Hematopoietic multipotent progenitor cell treated with erythropoietin and hydrocortisone succinate and interleukin-3 and kit ligand, for 6 days (in vitro differentiated cells): ENCODE results near the gene MAPK1.
"Not testable (repeated sequence)": the region's sequence is repeated elsewhere in the genome, so short reads cannot be mapped to it uniquely, and the experiment has no call there.

Experiments used
- DNase-seq: peaks from one replicate; pipeline ENCODE4 v3.0.0-alpha.2; 2015

The MAPK1 gene

DNA sequence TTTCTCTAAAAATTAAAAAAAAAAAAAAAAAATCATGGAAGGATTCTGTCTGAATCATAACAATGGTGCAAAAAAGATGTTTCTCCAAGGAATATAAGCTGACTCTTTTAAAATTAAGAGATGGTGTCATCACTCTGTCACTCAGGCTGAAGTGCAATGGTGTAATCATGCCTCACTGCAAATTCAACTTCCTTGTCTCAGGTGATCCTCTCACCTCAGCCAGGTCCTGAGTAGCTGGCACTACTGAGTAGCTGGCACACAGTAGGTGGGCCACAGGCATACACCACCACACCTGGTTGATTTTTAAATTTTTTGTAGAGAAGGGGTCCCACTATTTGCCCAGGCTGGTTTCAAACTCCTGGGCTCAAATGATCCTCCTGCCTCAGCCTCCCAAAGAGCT, 77.1 kb downstream of the MAPK1 start:
- no peak for DNase-seq

DNA sequence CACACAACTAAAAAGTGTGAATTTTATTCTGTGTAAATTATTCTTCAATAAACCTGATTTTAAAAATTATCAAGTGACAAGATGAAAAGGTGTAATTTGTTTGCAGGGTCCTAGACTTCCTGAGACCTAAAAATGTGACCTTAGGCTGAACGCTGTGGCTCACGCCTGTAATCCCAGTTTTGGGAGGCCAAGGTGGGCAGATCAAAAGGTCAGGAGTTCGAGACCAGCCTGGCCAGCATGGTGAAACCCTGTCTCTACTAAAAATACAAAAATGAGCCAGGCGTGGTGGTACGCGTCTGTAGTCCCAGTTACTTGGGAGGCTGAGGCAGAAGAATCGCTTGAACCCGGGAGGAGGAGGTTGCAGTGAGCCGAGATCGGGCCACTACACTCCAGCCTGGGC, 79.9 kb downstream of the MAPK1 start:
- DNase-seq: not testable (repeated sequence)

DNA sequence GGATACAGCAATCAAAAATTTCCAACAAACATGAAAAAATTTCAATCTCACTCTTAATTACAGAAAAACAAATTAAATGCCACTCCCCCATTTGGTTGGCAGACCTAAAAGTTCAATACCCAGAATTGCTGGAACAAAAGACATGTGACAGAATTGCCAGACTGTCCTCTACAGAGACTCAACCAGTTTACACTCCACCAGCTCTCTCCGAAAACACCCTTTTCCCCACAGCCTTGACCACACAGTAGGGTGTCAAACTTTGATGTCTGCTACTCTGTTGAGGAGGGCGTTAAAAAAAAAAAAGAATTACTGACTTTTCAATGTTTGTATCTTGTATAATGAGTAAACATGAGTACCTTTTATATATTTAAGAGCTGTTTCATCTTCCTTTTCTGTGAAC, 87.2 kb downstream of the MAPK1 start:
- no peak for DNase-seq

DNA sequence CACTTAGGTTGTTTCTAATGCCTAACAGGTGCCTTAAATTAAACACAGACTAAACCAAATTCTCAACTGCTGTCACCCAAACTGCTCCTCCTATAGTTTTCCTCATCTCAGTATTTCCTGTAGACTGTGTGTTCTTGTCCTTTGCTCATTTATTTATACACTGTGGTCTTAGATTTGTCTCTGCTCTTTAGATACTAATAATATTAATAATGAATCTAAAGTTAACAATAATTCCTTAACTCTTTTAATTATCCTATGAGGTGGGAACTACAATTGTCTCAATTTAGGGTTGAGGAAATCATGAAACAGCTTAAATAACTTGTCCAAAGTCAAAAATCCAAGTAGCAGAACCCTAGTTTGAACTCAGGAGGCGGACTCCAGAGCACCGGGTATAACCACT, 88.0 kb downstream of the MAPK1 start:
- DNase-seq: no peak

DNA sequence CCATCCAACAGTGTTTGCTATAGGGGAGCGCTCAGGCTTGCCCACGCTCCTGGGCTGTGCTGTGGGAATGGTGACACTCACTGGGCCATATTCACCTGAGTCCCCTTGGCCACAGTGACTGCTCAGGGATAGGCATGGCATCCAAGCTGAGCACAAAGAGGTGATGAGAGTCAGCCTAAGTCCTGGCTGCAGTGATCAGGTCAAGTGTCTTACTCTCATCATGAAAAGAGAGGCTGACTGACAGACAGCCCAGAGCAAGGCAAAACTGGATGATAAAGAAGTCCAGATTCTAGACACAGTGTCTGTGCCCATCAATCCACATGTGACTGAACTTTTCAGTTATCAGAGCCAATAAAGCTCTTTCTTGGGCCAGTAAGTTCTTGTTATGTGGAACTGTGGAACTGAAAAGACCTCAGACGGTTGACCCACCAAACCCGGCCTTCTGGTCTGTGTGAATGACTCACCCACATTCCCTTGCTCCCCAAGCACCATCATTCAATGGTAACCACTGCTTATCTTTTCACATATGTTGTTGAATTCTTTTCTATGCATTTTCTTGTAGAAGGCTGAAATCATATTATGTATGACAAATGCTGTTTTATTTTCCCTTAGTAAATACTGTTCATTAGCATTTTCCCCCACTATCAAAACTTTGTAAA, 88.6 kb downstream of the MAPK1 start:
- DNase-seq: peak; percentile 38

DNA sequence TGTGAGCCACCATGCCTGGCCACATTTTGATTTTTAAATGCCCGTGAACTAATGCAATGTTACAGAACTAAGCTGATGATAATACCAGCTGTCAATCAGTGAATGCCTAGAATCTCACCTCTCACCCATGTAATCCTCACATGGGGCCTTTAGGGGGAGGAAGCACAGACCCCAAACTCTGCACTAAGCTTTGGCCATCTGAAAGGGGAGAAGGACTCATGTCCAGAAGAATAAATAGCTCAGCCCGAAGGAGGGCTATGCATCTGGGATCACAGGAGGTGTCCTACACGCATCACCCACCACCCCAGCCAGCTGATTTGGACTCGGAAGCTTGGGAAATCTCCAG, 95.8 kb downstream of the MAPK1 start:
- no peak for DNase-seq

DNA sequence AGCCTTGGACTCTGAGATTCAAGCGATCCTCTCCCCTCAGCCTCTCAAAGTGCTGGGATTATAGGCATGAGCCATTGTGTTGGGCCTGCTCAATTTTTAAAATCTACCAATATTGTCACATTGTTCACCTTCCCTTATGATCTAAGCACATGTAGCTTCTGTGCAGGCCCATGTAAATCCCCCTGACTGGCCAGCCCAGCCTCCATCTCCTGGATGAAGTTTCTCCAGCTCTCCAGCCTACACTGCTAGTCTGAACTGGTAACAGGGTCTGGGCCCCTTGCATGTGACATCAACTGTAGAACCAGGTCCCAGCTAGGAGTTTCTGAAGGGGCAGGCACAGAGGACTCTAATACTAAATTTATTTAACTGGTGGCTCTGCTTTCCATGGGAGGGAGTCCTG, 99.0 kb downstream of the MAPK1 start:
- no peak for DNase-seq

DNA sequence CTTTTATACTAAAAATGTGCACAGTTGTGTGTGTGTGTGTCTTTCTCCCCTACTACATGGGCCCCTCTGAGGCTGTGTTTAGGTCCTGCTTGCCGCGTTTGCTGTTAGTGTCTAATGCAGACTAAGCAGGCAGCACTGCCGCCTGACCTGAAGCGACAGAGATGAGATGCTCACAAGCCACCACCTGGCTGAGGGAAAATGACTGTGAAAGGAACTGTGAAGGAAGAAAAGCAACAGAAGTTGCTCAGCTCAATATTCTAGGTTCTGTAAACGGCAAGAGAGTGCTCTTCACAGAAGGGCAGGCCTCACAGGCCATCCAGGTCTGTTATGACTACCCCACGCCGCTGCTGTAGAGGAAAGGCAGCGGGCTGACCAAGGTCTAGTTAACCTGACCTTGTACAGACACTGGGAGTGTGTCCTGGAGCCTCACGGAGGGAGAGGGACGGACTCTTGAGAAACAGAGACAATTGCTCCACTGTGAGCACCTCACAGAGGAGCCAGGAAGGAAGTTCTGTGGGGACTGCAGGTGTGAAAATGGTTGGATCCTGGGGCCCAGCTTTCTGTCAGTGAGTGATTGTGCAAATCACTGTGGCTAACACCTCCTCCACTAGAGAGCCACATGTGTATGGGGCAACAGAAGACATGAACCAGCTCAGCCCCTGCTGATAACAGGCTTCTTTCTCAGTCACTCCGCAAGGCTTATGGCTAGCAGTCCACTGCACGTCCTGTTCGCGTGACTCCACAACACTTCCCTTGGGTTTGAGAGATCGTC, 100.6 kb downstream of the MAPK1 start:
- DNase-seq: peak; percentile 29

DNA sequence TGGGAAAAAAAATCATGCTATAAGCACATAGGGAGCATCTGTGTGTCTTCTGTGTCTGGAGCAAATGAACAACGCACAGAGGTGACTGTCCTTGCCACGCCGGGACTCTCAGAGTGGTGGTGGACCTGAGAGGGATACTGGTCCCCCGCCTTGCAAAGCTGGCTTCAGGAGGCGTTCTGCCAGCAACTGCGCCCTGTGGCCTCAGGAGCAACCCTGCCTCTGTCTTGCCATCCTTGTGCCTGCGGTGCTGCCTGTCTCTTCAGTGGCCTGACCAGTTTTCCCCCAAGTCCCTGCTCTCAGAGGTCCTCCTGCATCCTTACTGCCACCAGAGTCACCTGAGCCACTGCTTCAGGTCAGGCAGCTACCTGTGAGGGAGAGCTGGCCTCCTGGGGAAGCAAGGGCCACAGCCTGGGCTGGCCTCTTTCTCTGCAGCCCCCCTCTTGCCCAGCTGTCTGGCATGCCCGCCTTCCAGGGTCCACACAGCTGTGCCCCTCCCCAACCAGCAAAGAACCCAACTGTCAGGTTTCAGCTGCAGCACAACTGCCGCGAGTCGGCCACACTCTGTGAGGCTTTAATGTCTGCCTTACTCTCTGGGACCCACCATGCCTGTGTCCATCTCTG, 101.4 kb downstream of the MAPK1 start:
- no peak for DNase-seq

DNA sequence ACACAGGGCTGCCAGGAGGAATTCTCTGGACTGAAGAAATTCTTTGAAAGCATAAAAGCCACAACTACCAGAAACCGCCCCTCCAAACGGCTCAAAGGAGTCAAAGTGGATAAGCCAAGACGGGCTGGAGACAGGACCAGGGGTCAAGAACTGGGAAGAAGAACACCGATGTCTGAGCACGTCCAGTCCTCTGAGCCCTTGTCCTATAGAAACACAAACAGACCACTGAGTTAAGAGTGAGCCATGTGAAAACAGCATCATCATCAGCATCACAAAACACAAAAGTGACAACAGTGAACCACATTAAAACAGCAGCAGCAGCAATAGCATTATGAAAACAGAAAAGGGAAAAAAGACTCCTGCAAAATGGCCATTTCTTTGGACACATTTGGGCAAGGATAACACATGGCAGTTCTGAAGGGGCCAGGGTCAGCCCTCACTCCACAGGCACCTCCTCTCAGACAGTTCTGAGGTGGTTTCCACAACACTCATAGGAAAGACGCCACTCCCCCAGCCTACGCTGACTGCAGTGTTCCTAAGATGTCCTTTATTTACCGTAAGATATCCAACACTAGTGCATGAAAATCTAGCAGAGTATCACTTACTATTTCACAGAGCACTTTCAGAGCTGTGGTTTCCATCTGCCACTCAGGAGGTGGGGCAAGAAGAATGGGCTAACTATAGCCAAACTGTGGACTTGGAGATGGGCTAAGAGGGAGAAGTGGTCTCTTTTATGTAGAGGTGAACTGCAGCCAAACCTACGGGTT, 103.2 kb downstream of the MAPK1 start:
- no peak for DNase-seq

DNA sequence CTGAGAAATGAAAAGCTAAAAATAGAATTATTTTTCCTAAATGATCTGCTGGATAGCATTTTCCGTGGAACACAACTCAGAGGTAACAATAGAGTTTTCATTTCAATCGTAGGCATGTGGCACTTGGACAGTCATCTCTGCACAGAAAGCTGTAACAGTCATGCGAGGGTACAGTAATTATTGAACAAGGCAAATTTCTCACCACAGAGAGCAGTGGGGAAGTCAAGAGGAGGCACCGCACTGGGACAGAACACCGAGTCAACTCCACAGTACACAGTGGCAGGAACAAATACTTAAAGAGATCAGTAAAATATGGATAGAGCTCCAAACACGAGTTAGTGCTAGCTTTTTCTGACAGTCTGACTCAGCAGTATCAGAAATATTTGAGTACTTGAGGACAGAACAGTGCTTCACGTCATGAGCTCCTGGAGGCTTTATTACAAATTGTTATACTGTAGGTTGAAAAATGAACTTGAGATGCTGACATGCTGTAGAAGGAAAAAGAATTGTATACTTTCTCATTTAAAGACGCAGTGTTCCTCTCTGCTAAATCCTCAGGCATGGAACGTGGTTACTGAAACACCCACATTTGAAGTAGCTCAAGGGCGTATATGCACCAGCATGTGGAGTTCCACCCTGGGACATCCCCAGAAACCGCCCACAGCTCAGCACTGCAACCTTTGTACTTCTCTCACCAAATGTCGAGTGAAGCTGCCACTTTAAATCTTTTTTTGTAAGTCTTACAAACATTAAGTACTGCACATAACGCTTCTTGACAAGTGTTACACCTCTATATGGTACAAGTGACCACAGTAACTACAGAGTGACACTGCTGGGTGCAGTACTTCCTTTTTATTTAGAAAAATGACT, 104.5 kb downstream of the MAPK1 start:
- DNase-seq: no peak

DNA sequence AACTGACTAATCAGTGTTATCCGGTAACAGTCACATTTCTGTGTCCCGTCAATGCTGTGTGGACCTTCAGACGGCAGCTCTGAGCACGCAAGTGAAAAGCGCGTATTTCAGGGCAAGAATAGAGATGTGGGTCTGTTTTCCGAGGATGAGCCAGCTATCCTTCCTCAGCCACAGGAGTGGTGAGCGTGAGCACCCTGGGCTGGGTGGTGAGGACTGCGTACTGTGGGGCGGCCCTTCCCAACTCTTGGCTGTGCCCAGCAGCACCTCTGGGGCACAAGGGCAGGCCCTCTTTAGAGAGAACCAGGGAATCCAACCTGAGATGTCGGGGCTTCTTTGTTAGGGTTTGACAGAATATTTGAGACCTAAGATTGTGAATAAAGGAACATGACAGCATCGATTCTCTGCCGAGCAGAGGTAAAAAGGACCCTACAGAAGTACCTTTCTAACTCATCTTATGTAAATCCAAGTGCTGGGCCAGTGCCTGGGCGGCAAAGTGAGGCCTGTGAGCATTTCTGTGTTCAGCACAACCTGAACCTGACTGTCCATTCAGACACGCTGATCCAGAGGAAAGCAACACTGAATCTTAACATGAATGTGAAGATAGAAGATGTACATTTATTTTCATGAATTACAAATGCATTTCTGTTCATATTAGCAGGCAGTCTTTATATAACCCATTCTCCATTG, 105.3 kb downstream of the MAPK1 start:
- DNase-seq: no peak

DNA sequence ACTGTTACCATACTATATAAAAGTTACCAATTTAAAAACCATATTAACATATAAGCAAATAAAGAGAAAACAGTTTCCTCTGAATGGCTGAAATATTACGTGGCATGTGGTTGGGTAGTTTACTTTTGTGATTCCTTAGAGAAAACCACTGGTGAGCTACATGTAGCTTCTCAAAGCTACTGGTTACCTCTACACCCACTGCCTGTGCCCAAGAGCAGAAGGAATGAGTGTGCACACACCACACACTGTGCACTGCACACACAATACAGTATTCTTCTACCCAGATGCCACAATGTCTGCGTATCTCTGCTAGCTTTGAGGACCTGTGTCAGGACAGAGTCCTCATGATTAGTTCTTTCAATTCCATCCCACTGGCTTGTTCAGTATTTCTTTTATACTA, 106.4 kb downstream of the MAPK1 start:
- DNase-seq: no peak

DNA sequence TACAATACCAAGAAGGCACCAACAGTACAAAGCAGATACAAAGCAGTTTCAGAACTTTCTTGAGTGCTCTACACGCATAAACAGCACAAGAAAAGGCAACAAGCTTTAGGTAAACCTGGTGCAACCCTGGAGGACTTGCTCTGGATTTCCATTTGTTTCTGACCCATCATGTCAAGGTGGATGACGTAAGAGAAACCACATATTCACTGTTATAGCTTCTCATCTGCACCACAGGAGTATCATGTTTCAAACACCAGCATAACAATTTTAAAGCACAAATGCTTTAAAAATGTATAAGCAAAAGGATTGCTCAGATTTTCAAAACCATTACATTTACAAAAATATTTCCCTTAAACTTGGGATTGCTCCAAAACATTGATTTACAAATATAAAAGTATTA, 106.8 kb downstream of the MAPK1 start:
- no peak for DNase-seq

DNA sequence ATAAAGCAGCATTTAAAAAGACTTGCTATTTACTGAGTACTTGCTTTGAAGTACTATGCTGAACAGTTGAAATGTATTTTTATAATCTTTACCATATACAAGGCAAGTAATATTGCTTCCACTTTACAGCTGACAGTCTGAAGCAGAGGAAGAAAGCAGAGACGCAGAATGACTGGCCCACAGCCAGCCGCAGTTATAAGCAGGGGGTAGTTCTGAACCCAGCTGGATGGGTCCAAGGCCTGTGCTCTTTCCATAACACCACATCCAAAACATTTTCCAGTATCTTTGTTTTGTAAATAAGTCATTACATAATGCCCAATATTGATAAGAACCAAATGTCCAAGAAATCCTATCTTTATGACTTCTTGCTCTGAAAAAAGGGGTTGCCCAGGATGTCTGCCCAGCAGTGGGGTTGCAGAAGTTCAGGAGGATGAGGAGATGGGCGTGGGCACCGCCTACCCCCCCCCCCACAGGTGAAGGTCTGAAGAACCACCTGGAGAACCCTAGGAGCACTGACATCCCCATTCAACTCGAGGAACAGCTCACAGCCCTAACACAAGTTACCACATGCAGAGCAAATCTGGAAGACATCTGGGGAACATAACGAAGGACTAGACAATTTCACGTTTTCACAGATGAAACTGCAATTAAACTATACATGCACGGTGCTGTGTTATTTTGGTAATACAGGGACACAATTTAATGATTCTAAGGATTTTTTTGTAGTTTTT, 107.6 kb downstream of the MAPK1 start:
- no peak for DNase-seq

DNA sequence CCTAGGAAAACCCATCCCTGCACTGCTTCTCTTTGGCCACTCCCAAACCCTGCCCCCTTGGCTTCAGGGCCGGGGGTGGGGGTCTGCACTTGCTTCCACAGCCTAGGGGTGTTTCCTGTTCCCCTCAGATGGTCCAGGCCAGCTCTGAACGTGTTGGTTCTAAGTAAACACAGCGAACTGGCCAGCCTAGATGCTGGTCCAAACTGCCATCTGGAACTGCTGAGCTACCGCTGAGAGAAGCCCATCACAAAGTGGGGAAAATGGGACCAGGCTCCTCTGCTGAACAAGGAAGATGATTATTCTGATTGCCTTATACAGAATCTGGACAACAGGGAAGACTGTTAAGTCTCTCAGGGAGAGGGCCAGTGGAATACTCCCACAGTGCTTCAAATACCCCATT, 108.4 kb downstream of the MAPK1 start:
- DNase-seq: no peak

DNA sequence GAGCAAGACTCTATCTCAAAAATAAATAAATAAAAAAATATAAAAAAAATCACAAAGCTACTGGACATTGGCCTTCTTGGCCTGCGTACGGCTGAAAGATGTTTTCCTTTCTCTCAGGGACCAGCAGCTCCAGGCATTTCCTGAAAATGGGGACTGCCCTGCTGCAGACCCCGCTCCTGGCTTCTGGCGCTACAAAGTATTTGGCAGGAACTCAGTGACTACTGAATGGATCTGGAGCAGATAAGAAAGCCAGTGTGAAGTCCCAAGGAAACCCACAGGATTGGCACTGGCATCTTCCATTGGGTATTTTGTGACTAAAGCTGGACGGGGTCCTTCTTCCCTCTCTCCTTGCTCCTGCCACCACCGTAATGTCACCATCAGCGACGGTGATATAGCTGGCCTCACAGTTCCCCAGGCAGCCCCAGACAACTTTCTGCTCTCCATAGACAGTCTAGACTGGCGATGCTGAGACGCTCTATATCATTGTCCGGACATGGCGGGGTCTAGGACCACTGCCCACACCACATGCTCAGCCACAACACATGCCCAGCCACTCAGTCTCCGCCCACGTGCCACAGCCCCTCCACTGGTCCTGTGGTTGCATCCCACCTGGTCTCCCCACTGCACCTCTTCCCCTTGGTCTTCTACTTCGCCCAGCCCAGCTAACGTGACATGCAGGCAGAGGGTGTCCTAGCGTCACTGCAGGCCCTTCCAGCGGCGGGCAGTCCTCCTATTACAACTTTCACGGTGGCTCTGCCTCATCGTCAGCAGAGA, 109.2 kb downstream of the MAPK1 start:
- DNase-seq: no peak

DNA sequence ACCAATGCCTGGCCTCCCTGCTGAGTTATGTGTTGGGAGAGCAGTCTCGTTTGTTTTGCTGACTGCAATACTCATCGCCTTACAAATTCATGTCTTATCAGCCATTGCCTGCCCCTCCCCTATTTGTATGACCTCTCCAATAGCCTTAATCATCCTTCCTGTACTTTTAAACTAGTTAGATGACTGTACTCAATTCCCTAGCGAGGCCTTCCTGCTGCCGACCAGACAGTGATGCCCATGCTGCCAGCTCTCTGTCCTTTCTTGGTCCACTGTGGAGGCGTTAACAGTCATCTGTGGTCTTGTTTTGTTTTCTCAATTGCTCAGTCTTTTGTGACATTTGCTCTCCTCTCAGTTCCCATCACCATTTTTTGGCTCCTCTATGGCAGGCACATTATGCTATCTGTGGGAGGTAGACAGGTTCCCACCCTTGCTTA, 111.6 kb downstream of the MAPK1 start:
- DNase-seq: peak; percentile 75

DNA sequence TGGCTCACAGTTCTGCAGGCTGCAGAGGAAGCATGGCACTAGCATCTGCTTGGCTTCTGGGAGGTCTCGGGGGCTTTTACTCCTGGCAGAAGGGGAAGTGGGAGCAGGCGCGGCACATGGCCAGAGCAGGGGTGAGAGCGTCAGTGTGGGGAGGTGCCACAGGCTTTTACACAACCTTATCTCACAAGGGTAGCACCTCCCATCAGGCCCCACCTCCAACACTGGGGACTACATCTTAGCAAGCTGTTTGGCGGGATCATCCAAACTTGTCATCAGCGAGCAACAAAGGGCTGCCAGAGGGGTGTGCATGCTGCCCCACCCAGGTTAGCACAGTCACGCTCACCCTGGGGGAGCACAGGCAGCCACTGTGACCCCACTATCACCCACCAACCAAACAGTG, 112.9 kb downstream of the MAPK1 start:
- DNase-seq: peak; percentile 97

DNA sequence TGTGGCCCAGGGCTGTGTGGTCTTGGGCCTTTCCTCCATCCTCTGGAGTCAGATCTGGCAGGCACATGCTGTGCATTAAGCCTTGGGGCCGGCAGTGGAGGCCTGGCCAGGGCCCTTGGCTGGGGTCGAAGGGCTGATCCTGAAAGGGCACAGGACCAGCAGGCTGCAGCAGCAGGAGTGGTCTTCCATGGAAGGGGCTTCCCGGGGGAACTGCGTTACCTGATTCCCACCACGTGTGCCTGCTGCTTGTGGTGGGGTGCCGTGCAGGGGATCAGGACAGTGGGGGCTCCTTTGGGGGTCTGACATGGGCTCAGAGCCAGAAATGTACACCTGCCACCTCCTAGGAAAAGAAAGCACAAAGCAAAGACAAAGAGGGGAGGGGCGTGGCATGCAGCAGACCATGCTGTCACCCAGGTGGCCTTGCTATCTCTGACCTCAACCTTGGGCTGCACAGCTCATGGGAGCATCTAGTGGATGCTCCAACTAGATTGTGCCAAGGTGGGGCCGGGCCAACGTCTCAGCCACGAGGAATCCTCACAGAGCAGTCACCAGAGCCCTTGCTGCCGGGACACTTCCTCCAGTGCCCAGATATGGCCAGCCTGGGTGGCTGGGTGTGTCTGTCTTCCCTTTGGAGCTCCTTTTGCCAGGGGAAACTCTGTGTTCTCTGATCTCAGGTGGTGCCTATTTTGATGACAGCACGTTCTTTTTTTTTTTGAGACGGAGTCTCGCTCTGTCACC, 113.9 kb downstream of the MAPK1 start:
- peak; percentile 81 for DNase-seq
